NT2/D1 (cell line): ENCODE results near the gene CD38.
"Not testable (repeated sequence)": the region's sequence is repeated elsewhere in the genome, so short reads cannot be mapped to it uniquely, and the experiment has no call there.

Experiments used
- DNase-seq: peaks from one replicate; pipeline ENCODE4 v3.0.0-alpha.2; 2011; ENCODE audit warnings: low read depth, low spot score
- H3K27me3 ChIP-seq: 2 replicates; pipeline ENCODE4 v1.6.0; 2011; ENCODE audit warnings: mild to moderate bottlenecking; ENCODE audit not compliant: insufficient read length, insufficient read depth
- H3K36me3 ChIP-seq: 2 replicates; pipeline ENCODE4 v1.6.1; 2011; ENCODE audit warnings: mild to moderate bottlenecking, low read length, mixed read lengths; ENCODE audit not compliant: insufficient read depth, insufficient read length
- H3K4me1 ChIP-seq: 2 replicates; pipeline ENCODE4 v1.5.1; 2011; ENCODE audit not compliant: insufficient read depth, insufficient read length
- H3K4me3 ChIP-seq: 2 replicates; pipeline ENCODE4 v1.5.1; 2011; ENCODE audit warnings: low read depth; ENCODE audit not compliant: insufficient read length
- H3K9ac ChIP-seq: 2 replicates; pipeline ENCODE4 v1.6.0; 2011; ENCODE audit warnings: low read depth; ENCODE audit not compliant: insufficient read length
- H3K9me3 ChIP-seq: 2 replicates; pipeline ENCODE4 v1.5.1; 2011; ENCODE audit warnings: mild to moderate bottlenecking, low read length; ENCODE audit not compliant: insufficient read depth
- SUZ12 ChIP-seq: IDR thresholded peaks from 2 replicates; pipeline ENCODE4 v1.6.1; 2011; ENCODE audit not compliant: insufficient read length, insufficient read depth; ENCODE audit errors: extremely low read depth
- YY1 ChIP-seq: IDR thresholded peaks from 2 replicates; pipeline ENCODE4 v1.6.1; 2011; ENCODE audit not compliant: insufficient read length, insufficient read depth
- ZNF274 ChIP-seq: IDR thresholded peaks from 2 replicates; pipeline ENCODE4 v1.6.1; 2011; ENCODE audit warnings: mild to moderate bottlenecking, low read depth, low read length

The CD38 gene

DNA sequence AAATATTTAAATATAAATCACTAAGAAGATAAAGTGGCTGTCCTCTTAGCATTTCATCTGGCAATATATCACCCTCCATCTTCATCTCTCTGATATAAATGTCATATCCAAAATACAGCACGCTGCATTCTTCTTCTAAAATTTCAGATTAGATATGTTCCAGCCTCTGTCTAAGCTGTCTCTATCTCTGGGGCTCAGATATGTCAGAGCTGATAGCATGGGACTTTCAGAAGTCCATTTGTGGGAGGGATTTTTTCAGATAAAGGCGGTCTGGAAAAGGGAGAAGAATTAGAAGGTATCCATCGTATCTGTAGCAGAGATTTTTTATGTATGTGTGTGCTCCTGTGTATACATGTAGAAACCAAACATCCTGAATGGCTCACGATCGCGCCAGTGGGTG, 25.0 kb upstream of the CD38 start:
- Histone ChIP-seq H3K9ac (no peak overlapping the region), H3K36me3 (no peaks in the 10 kb centered on the region), H3K4me3 (no peak overlapping the region), H3K4me1 (peaks cover 5% of the 10 kb centered on the region), H3K27me3 (no peaks in the 10 kb centered on the region), H3K9me3 (no peaks in the 10 kb centered on the region)
- no peak for DNase-seq
- TF ChIP-seq ZNF274 (no peak), YY1 (no peak), SUZ12 (no peak)

DNA sequence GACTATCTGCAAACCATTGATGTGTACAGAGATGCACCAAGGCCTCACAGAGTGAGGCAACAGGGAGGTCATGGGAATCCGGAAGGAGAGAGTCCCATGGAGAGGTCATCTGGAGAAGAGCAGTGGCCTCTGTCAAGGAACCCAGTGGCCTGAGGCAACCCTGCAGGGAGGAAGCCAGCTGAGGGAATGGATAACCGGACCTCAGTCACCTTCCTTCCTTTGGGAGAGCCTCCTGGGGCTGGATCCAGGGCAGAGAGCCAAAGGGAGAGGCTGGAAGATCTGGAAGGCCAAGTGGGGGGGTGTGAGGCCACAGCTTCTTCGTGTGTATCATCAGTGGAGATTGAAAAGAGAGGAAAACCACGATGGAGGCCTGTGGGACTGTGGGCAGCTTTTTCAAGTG, 24.3 kb upstream of the CD38 start:
- H3K9me3 ChIP-seq, result no peaks in the 10 kb centered on the region
- no peak overlapping the region for H3K9ac ChIP-seq
- no peak overlapping the region for H3K4me3 ChIP-seq
- TF ChIP-seq ZNF274 (no peak), YY1 (no peak), SUZ12 (no peak)
- peaks cover 5% of the 10 kb centered on the region for H3K4me1 ChIP-seq
- no peaks in the 10 kb centered on the region for H3K36me3 ChIP-seq
- no peaks in the 10 kb centered on the region for H3K27me3 ChIP-seq
- DNase-seq, result no peak

DNA sequence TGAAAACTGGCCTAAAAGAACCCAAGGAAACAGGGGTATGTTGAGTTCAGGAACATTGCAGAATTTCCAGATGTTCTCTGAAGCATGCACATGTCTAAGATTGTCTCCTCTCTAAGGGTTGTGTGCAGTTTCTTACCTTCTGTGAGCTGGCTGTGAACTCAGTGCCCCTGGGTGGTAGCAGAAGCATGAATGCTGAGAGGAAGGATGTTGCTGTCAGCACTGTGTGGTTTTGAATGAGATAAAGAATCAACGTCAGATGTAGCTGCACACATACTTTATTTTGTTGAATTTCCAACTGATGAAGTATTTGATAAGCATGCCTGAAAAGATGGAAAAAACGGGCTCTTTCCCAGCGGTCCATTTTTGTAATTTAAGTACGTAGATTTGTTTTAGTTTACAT, 23.8 kb upstream of the CD38 start:
- Histone ChIP-seq H3K4me3 (no peak overlapping the region), H3K9ac (no peak overlapping the region), H3K4me1 (peaks cover 5% of the 10 kb centered on the region), H3K9me3 (no peaks in the 10 kb centered on the region), H3K27me3 (no peaks in the 10 kb centered on the region), H3K36me3 (no peaks in the 10 kb centered on the region)
- no peak for DNase-seq
- no peak for TF ChIP-seq YY1
- no peak for TF ChIP-seq ZNF274
- TF ChIP-seq SUZ12, result no peak

DNA sequence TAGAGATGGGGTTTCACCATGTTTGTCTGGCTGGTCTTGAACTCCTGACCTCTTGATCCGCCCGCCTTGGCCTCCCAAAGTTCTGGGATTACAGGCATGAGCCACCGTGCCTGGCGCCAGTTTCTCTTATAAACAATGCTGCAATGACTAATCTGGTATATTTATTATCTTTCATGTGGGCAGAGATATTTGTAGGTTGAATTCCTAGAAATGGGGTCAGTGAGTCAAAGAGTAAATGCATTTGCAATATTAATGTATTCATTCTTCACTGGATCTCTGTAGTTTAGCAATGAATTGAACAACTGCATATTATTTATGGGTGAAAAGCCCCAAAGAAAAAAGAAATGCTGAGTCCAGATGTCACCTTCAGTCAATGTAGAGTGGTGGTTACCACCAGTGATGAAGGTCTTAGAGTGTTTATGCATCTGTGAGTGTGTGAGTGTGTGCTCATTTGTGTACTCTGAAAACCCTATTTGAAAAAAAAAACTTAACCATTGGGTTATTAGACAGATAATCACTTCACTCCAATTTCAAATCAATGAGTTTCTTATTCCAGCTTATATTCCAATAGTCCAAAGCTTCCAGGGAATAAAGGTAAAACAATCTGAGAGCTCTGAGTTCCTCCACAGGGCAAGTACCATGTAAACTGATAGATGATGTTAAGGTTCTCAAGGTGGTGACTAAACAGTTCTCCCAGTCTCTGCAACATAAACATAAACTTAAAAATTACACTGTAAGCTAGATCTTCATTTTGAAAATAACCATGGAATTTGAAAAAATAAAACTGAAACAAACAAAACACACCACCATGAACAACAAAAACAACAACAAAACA, 22.6 kb upstream of the CD38 start:
- Histone ChIP-seq H3K27me3 (no peaks in the 10 kb centered on the region), H3K4me1 (peaks cover 5% of the 10 kb centered on the region), H3K9me3 (no peaks in the 10 kb centered on the region), H3K36me3 (no peaks in the 10 kb centered on the region), H3K9ac (no peak overlapping the region), H3K4me3 (no peak overlapping the region)
- DNase-seq, result no peak
- TF ChIP-seq YY1, result no peak
- no peak for TF ChIP-seq ZNF274
- no peak for TF ChIP-seq SUZ12

DNA sequence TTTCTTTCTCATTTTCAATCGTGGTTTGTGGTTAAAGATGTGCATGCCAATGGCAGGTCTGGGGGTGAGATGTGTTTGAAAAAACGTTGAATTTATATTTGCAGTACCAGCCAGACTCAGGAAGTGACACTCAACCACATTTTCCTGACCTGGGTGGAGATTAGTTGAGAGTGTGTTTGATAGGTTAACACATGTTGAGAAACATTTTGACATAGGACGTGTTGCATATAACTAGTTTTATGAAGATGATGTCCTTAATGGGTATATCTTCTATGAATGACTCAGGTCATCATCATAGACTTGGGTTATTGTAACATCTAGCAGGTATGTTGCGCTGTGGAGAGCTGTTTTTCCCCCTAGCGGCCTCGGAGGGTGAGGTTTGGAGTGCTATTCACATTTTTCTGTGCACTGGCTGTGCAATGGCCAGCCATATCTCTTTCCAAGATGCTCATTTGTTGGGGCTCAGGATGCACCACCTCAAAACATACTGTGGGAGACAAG, 21.7 kb upstream of the CD38 start:
- TF ChIP-seq ZNF274 (no peak), SUZ12 (no peak), YY1 (no peak)
- H3K9me3 ChIP-seq, result no peaks in the 10 kb centered on the region
- H3K4me1 ChIP-seq, result peaks cover 5% of the 10 kb centered on the region
- H3K27me3 ChIP-seq, result no peaks in the 10 kb centered on the region
- H3K4me3 ChIP-seq, result no peak overlapping the region
- H3K9ac ChIP-seq, result no peak overlapping the region
- H3K36me3 ChIP-seq, result no peaks in the 10 kb centered on the region
- DNase-seq, result no peak

DNA sequence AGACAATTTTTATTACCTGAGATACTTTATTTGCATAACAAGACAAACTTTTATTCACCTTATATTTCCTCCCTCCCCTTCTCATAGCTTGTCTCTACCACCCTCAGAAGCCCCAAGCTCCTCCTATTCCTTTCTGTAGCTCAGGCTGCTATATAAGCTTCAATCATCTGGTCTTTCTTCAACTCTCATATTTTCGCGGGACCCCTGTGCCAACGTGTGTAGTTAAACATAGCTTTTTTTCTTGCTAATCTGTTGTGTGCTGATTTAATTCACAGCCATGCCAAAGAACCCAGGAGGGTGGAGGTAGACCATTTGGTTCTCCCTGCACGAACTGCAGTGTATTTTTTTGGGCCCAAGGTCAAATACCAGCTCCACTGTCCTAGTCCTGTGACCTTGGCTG, 21.1 kb upstream of the CD38 start:
- Histone ChIP-seq H3K4me3 (no peak overlapping the region), H3K9ac (no peak overlapping the region), H3K27me3 (no peaks in the 10 kb centered on the region)

DNA sequence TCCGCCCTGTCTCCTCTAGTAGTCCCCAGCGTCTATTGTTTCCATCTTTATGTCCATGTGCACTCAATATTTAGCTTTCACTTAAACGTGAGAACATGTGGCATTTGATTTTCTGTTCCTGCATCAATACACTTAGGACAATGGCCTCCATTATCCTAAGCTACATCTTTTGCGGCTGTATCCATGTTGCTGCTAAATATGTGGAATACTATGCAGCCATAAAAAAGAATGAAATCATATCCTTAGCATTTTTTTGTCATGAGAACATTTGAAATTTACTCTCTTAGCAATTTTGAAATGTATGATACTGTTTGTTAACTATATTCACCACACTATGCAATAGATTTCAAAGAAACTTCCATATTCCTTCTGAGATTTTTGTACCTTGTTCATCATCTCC, 19.8 kb upstream of the CD38 start:
- Histone ChIP-seq H3K9me3 (no peaks in the 10 kb centered on the region; the same call in 1 of the 2 replicates), H3K4me3 (no peak overlapping the region), H3K4me1 (peaks cover 5% of the 10 kb centered on the region), H3K27me3 (no peaks in the 10 kb centered on the region), H3K9ac (no peak overlapping the region), H3K36me3 (no peaks in the 10 kb centered on the region)
- DNase-seq, result no peak
- no peak for TF ChIP-seq ZNF274
- no peak for TF ChIP-seq SUZ12
- no peak for TF ChIP-seq YY1

More for the DNA sequence above, 21.1 kb upstream of the CD38 start:
- H3K4me1 ChIP-seq, result peaks cover 5% of the 10 kb centered on the region
- no peaks in the 10 kb centered on the region for H3K9me3 ChIP-seq
- TF ChIP-seq SUZ12, result no peak
- TF ChIP-seq YY1, result no peak
- no peak for TF ChIP-seq ZNF274
- no peak for DNase-seq
- H3K36me3 ChIP-seq, result no peaks in the 10 kb centered on the region

DNA sequence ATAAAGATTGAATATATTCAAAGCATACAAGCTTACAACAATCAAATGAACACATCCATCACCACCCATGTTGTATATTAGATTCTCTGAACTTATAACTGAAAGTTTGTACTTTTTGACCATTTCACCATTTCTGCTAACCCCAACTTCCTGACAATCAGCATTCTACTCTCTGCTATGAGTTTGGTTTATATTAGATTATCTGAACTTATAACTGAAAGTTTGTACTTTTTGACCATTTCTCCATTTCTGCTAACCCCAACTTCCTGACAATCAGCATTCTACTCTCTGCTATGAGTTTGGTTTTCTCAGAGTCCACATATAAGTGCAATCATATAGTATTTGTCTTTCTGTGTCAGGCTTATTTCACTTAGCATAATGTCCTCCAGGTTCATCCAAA, 15.7 kb upstream of the CD38 start:
- not testable (repeated sequence) for H3K4me1 ChIP-seq, H3K36me3 ChIP-seq, H3K9ac ChIP-seq, H3K4me3 ChIP-seq, DNase-seq, H3K27me3 ChIP-seq, H3K9me3 ChIP-seq
